HCT116 (cell line): ENCODE measurements around the gene PHF21A. TPM values are rescaled to one million over a fixed set of nuclear protein-coding genes. Genes with fewer than 3 reads are reported as not detected.

ENCODE experiments used
- ATAC-seq: fragments of 200-7000 bp; cut with Tn5 transposase; 2 replicates; pipeline ENCODE4 v1.9.1; 2020; ENCODE audit warnings: mild to moderate bottlenecking, moderate library complexity
- BruUV-seq: library from RNA; stranded (reverse); fragments of 400-500 nt; replicated peaks from 2 replicates; lab custom pipeline; 2021; lab: Mats Ljungman, UMichigan
- CTCF ChIA-PET: fragments of 300-600 bp; sonication (Branson Sonifier 250); formaldehyde crosslinking; loops from one replicate; lab custom pipeline; 2021; ENCODE audit warnings: antibody characterized with exemption; lab: Charles Lee
- POLR2A ChIA-PET: fragments of 300-600, 350-600 bp; sonication (Branson Sonifier 250); formaldehyde crosslinking; loops from one replicate; lab custom pipeline; 2021; ENCODE audit warnings: antibody characterized with exemption; lab: Charles Lee
- RAD21 ChIA-PET, 2 experiments: fragments of 300-600 bp; sonication (Branson Sonifier 250); formaldehyde crosslinking; loops; one replicate each; lab custom pipeline; 2023; ENCODE audit warnings: low total read pairs in 2 of 2; ENCODE audit not compliant: uncharacterized antibody in 2 of 2, unreplicated experiment in 2 of 2, low non-redundant PET in 1 of 2; lab: Charles Lee
- DNase-seq: peaks from one replicate; pipeline ENCODE4 v3.0.0-alpha.2; 2010; ENCODE audit warnings: low read depth, low spot score
- H2AFZ ChIP-seq: fragments of 200-600 bp; shearing (Covaris generic), sonication (generic); 2 replicates; pipeline ENCODE4 v1.6.1; 2017; ENCODE audit warnings: low read depth, mixed run types, mixed read lengths, antibody characterized with exemption, low read length; ENCODE audit not compliant: poor library complexity, severe bottlenecking
- H3K27ac ChIP-seq: 2 replicates; pipeline ENCODE4 v1.5.1; 2012; ENCODE audit warnings: low read depth, low read length
- H3K27me3 ChIP-seq: fragments of 200-600 bp; sonication (generic); 2 replicates; pipeline ENCODE4 v1.6.1; 2016; ENCODE audit warnings: mixed run types, low read length, mixed read lengths; ENCODE audit not compliant: insufficient read depth
- H3K36me3 ChIP-seq, 2 experiments: fragments of 200-500 bp in 1 of 2; fragments of 200-600 bp in 1 of 2; sonication (Bioruptor generic) in 1 of 2; sonication (generic) in 1 of 2; 2 replicates each; pipeline versions ENCODE4 v1.5.1 to v1.6.1; 2014 to 2016; ENCODE audit warnings: low read length in 2 of 2, inconsistent platforms in 1 of 2, mixed read lengths in 1 of 2, mixed run types in 1 of 2; ENCODE audit not compliant: insufficient read depth in 2 of 2, control insufficient read depth in 1 of 2
- H3K4me1 ChIP-seq, 2 experiments: fragments of 200-600 bp in 1 of 2; sonication (generic) in 1 of 2; 2 replicates each; pipeline versions ENCODE4 v1.5.1 to v1.6.1; 2012 to 2017; ENCODE audit warnings: low read length in 2 of 2, inconsistent platforms in 1 of 2, mild to moderate bottlenecking in 1 of 2, mixed read lengths in 1 of 2, mixed run types in 1 of 2, moderate library complexity in 1 of 2; ENCODE audit not compliant: insufficient read depth in 2 of 2, control insufficient read depth in 1 of 2
- H3K4me2 ChIP-seq: fragments of 200-600 bp; sonication (generic); 2 replicates; pipeline ENCODE4 v1.6.1; 2017; ENCODE audit warnings: mixed run types, low read length, mixed read lengths
- H3K4me3 ChIP-seq, 2 experiments: fragments of 200-600 bp in 1 of 2; sonication (generic) in 1 of 2; replicated peaks in 1 of 2; 2 replicates each; pipeline ENCODE4 v1.5.1; 2011 to 2016; ENCODE audit warnings: low read length in 2 of 2, control low read depth in 1 of 2, low read depth in 1 of 2, mild to moderate bottlenecking in 1 of 2, mixed read lengths in 1 of 2, mixed run types in 1 of 2
- H3K79me2 ChIP-seq: fragments of 200-600 bp; sonication (generic); 2 replicates; pipeline ENCODE4 v1.6.1; 2017; ENCODE audit warnings: mild to moderate bottlenecking, mixed run types, low read length, moderate library complexity, mixed read lengths; ENCODE audit not compliant: insufficient read depth
- H3K9ac ChIP-seq: fragments of 200-600 bp; sonication (generic); 2 replicates; pipeline ENCODE4 v1.6.1; 2016; ENCODE audit warnings: low read length, mixed read lengths
- H3K9me2 ChIP-seq: fragments of 200-600 bp; sonication (generic), shearing (Covaris generic); 2 replicates; pipeline ENCODE4 v1.6.1; 2017; ENCODE audit warnings: mixed run types, mild to moderate bottlenecking, moderate library complexity; ENCODE audit not compliant: insufficient read depth
- H3K9me3 ChIP-seq, 2 experiments: fragments of 200-500 bp in 1 of 2; fragments of 200-600 bp in 1 of 2; sonication (Bioruptor generic) in 1 of 2; sonication (generic) in 1 of 2; 2 replicates each; pipeline ENCODE4 v1.6.1; 2014 to 2017; ENCODE audit warnings: low read length in 2 of 2, mixed read lengths in 2 of 2, inconsistent platforms in 1 of 2, low read depth in 1 of 2, mild to moderate bottlenecking in 1 of 2, mixed run types in 1 of 2, moderate library complexity in 1 of 2; ENCODE audit not compliant: control insufficient read depth in 1 of 2, insufficient read depth in 1 of 2
- H4K20me1 ChIP-seq: fragments of 200-600 bp; sonication (generic), shearing (Covaris generic); 2 replicates; pipeline ENCODE4 v1.6.1; 2017; ENCODE audit warnings: mixed run types, mild to moderate bottlenecking, moderate library complexity; ENCODE audit not compliant: insufficient read depth
- ATF3 ChIP-seq: IDR thresholded peaks from 2 replicates; pipeline ENCODE4 v1.6.1; 2012
- CBX3 ChIP-seq: IDR thresholded peaks from 2 replicates; pipeline ENCODE4 v1.6.1; 2012; ENCODE audit warnings: low read depth
- CTCF ChIP-seq, 3 experiments: fragments of 200-600 bp in 1 of 3; sonication (generic) in 1 of 3; IDR thresholded peaks in 2 of 3; conservative IDR thresholded peaks in 1 of 3; 2 replicates each; pipeline ENCODE4 v1.5.1; 2012 to 2017; ENCODE audit warnings: low read depth in 2 of 3, low read length in 2 of 3, antibody characterized with exemption in 1 of 3, borderline replicate concordance in 1 of 3, control low read depth in 1 of 3, mild to moderate bottlenecking in 1 of 3, mixed read lengths in 1 of 3, mixed run types in 1 of 3, moderate library complexity in 1 of 3; ENCODE audit not compliant: insufficient read depth in 1 of 3
- EGR1 ChIP-seq: IDR thresholded peaks from 2 replicates; pipeline ENCODE4 v1.6.1; 2012; ENCODE audit warnings: low read depth
- EZH2 ChIP-seq: fragments of 200-600 bp; sonication (generic); IDR thresholded peaks from 2 replicates; pipeline ENCODE4 v1.6.1; 2017; ENCODE audit warnings: antibody characterized with exemption, mixed run types
- EZH2phosphoT487 ChIP-seq: fragments of 200-600 bp; IDR thresholded peaks from 2 replicates; pipeline ENCODE4 v1.6.1; 2018; ENCODE audit warnings: antibody characterized with exemption, borderline replicate concordance
- FOSL1 ChIP-seq: IDR thresholded peaks from 2 replicates; pipeline ENCODE4 v1.6.1; 2012; ENCODE audit warnings: low read depth
- JUND ChIP-seq: IDR thresholded peaks from 2 replicates; pipeline ENCODE4 v1.6.1; 2012
- MAX ChIP-seq: IDR thresholded peaks from 2 replicates; pipeline ENCODE4 v1.6.1; 2012
- POLR2A ChIP-seq: IDR thresholded peaks from 2 replicates; pipeline ENCODE4 v1.7.0; 2011; ENCODE audit warnings: borderline replicate concordance; ENCODE audit not compliant: insufficient read depth, insufficient read length; ENCODE audit errors: extremely low read depth
- POLR2AphosphoS5 ChIP-seq: IDR thresholded peaks from 2 replicates; pipeline ENCODE4 v1.6.1; 2011; ENCODE audit warnings: mild to moderate bottlenecking, low read depth, low read length, moderate library complexity
- RAD21 ChIP-seq: IDR thresholded peaks from 2 replicates; pipeline ENCODE4 v1.6.1; 2012; ENCODE audit warnings: low read depth, mild to moderate bottlenecking
- REST ChIP-seq: IDR thresholded peaks from 2 replicates; pipeline ENCODE4 v1.6.1; 2012; ENCODE audit warnings: low read depth
- SP1 ChIP-seq: IDR thresholded peaks from 2 replicates; pipeline ENCODE4 v1.6.1; 2012; ENCODE audit warnings: low read depth
- SRF ChIP-seq: IDR thresholded peaks from 2 replicates; pipeline ENCODE4 v1.6.1; 2012; ENCODE audit warnings: low read depth
- TCF7L2 ChIP-seq: IDR thresholded peaks from 2 replicates; pipeline ENCODE4 v1.7.0; 2011; ENCODE audit warnings: borderline replicate concordance, inconsistent platforms; ENCODE audit not compliant: insufficient read depth, insufficient read length; ENCODE audit errors: extremely low read depth
- YY1 ChIP-seq: IDR thresholded peaks from 2 replicates; pipeline ENCODE4 v1.6.1; 2011; ENCODE audit warnings: low read length, low read depth, moderate library complexity, mild to moderate bottlenecking; ENCODE audit not compliant: insufficient replicate concordance; ENCODE audit errors: extremely low read depth
- ZBTB33 ChIP-seq: IDR thresholded peaks from 2 replicates; pipeline ENCODE4 v1.6.1; 2011; ENCODE audit warnings: mild to moderate bottlenecking, low read length, moderate library complexity; ENCODE audit not compliant: insufficient replicate concordance; ENCODE audit errors: extremely low read depth
- ZFX ChIP-seq: fragments of 450-650 bp; IDR thresholded peaks from 2 replicates; pipeline ENCODE4 v1.6.1; 2017
- ZNF274 ChIP-seq: fragments of 200-500 bp; sonication (Bioruptor generic); IDR thresholded peaks from 2 replicates; pipeline ENCODE4 v1.6.1; 2014; ENCODE audit warnings: mild to moderate bottlenecking, low read depth, low read length, inconsistent platforms
- intact Hi-C: fragments of 100-400 bp; cut with micrococcal nuclease; formaldehyde crosslinking; loops from 2 replicates; pipeline ENCODE4 v1.10.0; 2022
- total RNA-seq: library from RNA; stranded (reverse); gene quantifications from one replicate; pipeline ENCODE4 v1.2.1, GENCODE V29; 2021; ENCODE audit not compliant: unreplicated experiment

PHF21A gene
- total RNA-seq, 1 experiment from 2014 or later, result 27.0 TPM

GRCh38 chr11:46072172-46072964 is 48.9 kb downstream of the PHF21A start:
- no TSS peak for BruUV-seq
- ATAC-seq, result no peak
- POLR2A ChIA-PET, result no interaction called here

More at GRCh38 chr11:46072172-46072964, 48.9 kb downstream of the PHF21A start:
- ChIA-PET CTCF (no interaction called here), RAD21 (no interaction called here)
- H3K4me3 ChIP-seq, result no peak overlapping the region
- H3K9ac ChIP-seq, result no peak overlapping the region
- no peak overlapping the region for H2AFZ ChIP-seq
- H3K4me2 ChIP-seq, result no peak overlapping the region
- H3K79me2 ChIP-seq, result no peaks in the 10 kb centered on the region
- TF ChIP-seq POLR2A, result no peak
- no peak for TF ChIP-seq SRF
- TF ChIP-seq REST, result no peak
- no peak for TF ChIP-seq EZH2
- no peak for TF ChIP-seq CBX3
- no peak for TF ChIP-seq ATF3
- no peak for TF ChIP-seq FOSL1
- no peak for TF ChIP-seq ZBTB33
- TF ChIP-seq TCF7L2, result no peak
- TF ChIP-seq RAD21, result no peak
- no peak for TF ChIP-seq POLR2AphosphoS5
- no peak for TF ChIP-seq ZFX
- TF ChIP-seq SP1, result no peak
- no peak for TF ChIP-seq ZNF274
- TF ChIP-seq EZH2phosphoT487, result no peak
- TF ChIP-seq YY1, result no peak
- TF ChIP-seq JUND, result no peak
- no peak for TF ChIP-seq CTCF (IDR thresholded peaks at IDR 0.05 in 2 of 3, conservative IDR thresholded peaks at IDR 0.05 in 1 of 3; ENCODE audit: borderline replicate concordance in 1 of 3, insufficient read depth in 1 of 3, low read depth in 2 of 3, low read length in 2 of 3)
- no peak for TF ChIP-seq MAX
- TF ChIP-seq EGR1, result no peak
- no peak overlapping the region for H3K27ac ChIP-seq
- H3K36me3 ChIP-seq, result no peaks in the 10 kb centered on the region
- H3K9me2 ChIP-seq, result no peaks in the 10 kb centered on the region
- DNase-seq, result no peak
- no peaks in the 10 kb centered on the region for H3K27me3 ChIP-seq
- 0 out of 4 replicates have a peak, but pooled peaks cover 0 to 4% of the 10 kb centered on the region in 2 experiments for H3K4me1 ChIP-seq
- intact Hi-C loops, result no loop called here
- no peaks in the 10 kb centered on the region for H4K20me1 ChIP-seq
- no peaks in the 10 kb centered on the region for H3K9me3 ChIP-seq
